Measurements from ENCODE around the gene SPAG4.

Gene SPAG4

DNA sequence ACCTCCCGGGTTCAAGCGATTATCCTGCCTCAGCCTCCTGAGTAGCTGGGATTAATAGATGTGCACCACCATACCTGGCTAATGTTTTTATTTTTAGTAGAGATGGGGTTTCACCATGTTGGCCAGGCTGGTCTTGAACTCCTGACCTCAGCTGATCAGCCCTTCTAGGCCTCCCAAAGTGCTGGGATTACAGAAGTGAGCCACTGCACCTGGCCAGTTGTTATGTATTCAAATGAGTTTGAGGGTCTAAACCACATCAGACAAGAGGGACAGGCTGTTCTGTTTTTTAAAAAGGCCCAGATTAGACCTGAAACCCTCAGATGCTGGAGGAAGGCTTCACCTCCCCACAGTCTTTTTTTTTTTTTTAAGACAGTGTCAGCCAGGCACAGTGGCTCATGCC is 4.1 kb upstream of the SPAG4 start:
- H3K36me3 ChIP-seq (ENCODE audit: control insufficient read depth, insufficient read depth, low read length): no peaks in the 10 kb centered on the region
- no peak overlapping the region for H3K4me3 ChIP-seq (ENCODE audit: low read depth, low read length)
- H3K9me3 ChIP-seq (ENCODE audit: control insufficient read depth, insufficient read depth, low read depth, low read length): no peaks in the 10 kb centered on the region
- no peak overlapping the region for H3K27ac ChIP-seq (ENCODE audit: low read depth, low read length)
- no peak overlapping the region for H3K9ac ChIP-seq (ENCODE audit: low read length)
- no peaks in the 10 kb centered on the region for H3K27me3 ChIP-seq (ENCODE audit: control insufficient read depth, insufficient read depth, low read length)
- H3K4me1 ChIP-seq (ENCODE audit: control insufficient read depth, insufficient read depth, low read length): no peaks in the 10 kb centered on the region

- Histone ChIP-seq H3K9ac (ENCODE audit: low read length) (peak overlapping the region; percentile 46), H3K36me3 (ENCODE audit: control insufficient read depth, insufficient read depth, low read length) (peaks cover 3% of the 10 kb centered on the region; the same call in 1 of the 2 replicates), H3K27me3 (ENCODE audit: control insufficient read depth, insufficient read depth, low read length) (peaks cover 11% of the 10 kb centered on the region), H3K27ac (ENCODE audit: low read depth, low read length) (no peak overlapping the region), H3K9me3 (ENCODE audit: control insufficient read depth, insufficient read depth, low read depth, low read length) (no peaks in the 10 kb centered on the region), H3K4me1 (ENCODE audit: control insufficient read depth, insufficient read depth, low read length) (peaks cover 17% of the 10 kb centered on the region), H3K4me3 (ENCODE audit: low read depth, low read length) (peak overlapping the region; percentile 70)
Observed at GRCh38 chr20:35616465-35617396, 1.1 kb downstream of the SPAG4 start.

DNA sequence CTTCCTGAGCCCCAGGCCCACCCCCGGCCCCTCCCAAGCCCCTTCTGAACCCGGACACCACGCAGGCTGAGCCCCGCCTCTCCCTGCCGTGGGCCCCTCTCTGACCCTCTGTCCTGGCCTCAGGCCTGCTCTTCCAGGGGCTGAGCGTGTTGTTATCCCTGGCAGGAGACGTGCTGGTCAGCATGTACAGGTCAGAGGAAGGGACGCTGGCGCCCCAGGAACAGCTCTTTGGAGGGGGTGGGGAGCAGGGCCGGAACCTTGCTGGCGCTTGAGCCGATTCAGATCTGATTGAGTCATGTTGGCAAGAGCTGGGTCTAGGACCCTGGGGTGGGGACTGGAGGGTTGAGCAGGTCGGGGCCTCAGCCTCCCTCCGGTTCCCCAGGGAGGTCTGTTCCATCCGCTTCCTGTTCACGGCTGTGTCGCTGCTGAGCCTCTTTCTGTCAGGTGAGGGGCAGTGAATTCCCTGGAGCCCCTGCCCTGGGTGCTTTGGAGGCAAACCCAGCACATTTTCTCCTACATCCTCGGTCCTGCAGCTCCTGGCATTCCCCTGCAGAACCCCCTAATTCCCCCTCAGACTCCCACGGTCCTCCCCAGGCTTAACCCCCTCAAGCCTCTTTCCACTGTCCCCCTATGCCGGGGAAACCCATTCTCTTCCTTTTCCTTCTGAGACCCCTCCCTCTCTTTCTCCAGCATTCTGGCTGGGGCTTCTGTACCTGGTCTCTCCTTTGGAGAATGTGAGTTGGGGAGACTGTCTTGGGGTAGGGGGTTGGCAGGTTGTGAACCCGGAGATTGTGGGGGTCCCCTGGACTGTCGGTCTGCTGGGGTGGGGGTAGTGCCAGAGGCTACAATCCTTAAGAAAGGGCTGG is 2.0 kb downstream of the SPAG4 start:
- no peak overlapping the region for H3K9ac ChIP-seq (ENCODE audit: low read length)
- no peak overlapping the region for H3K27ac ChIP-seq (ENCODE audit: low read depth, low read length)
- peaks cover 3% of the 10 kb centered on the region; the same call in 1 of the 2 replicates for H3K36me3 ChIP-seq (ENCODE audit: control insufficient read depth, insufficient read depth, low read length)
- H3K4me3 ChIP-seq (ENCODE audit: low read depth, low read length): peak overlapping the region; percentile 70
- no peaks in the 10 kb centered on the region for H3K9me3 ChIP-seq (ENCODE audit: control insufficient read depth, insufficient read depth, low read depth, low read length)
- peaks cover 11% of the 10 kb centered on the region for H3K27me3 ChIP-seq (ENCODE audit: control insufficient read depth, insufficient read depth, low read length)
- H3K4me1 ChIP-seq (ENCODE audit: control insufficient read depth, insufficient read depth, low read length): peaks cover 17% of the 10 kb centered on the region

DNA sequence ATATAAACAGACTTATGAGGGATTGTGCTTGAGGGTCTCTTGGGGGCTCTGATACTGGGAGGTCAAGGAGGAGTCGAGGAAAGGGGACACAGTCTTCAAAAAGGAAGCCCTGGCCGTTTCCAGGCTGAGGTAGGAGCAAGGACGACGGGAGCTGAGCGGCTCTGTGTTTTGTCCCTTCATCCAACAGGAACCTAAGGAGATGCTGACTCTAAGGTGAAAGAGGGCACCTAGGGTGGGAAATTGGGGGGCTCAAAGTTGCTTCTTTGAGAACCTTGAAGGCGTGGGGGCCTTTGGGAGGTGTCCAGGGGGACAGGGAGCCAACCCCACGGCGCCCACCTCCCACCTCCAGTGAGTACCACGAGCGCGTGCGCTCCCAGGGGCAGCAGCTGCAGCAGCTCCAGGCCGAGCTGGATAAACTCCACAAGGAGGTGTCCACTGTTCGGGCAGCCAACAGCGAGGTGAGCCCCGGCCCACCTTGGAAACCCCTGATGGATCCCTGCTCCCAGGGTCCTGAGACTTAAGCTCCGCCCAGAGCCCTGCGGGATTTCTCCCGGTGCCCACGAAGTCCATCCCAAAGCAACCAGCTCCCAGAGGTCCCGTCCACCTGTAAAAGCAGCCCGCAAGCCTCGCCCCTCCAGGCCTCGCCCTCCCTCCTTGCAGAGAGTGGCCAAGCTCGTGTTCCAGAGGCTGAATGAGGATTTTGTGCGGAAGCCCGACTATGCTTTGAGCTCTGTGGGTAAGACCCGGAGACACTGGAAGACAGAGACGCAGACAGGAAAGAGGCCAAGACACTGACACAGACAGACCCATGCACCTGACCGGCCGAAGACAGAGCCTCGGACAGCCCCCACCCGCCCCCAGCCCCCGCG is 2.9 kb downstream of the SPAG4 start:
- Histone ChIP-seq H3K36me3 (ENCODE audit: control insufficient read depth, insufficient read depth, low read length) (peaks cover 3% of the 10 kb centered on the region; the same call in 1 of the 2 replicates), H3K27ac (ENCODE audit: low read depth, low read length) (no peak overlapping the region), H3K9ac (ENCODE audit: low read length) (peak overlapping the region; percentile 2)

GRCh38 chr20:35619196-35620095 is 3.8 kb downstream of the SPAG4 start:
- Histone ChIP-seq H3K4me3 (ENCODE audit: low read depth, low read length) (peak overlapping the region; percentile 70), H3K27ac (ENCODE audit: low read depth, low read length) (no peak overlapping the region), H3K4me1 (ENCODE audit: control insufficient read depth, insufficient read depth, low read length) (peaks cover 17% of the 10 kb centered on the region), H3K9ac (ENCODE audit: low read length) (no peak overlapping the region), H3K36me3 (ENCODE audit: control insufficient read depth, insufficient read depth, low read length) (peaks cover 3% of the 10 kb centered on the region; the same call in 1 of the 2 replicates), H3K27me3 (ENCODE audit: control insufficient read depth, insufficient read depth, low read length) (peaks cover 11% of the 10 kb centered on the region), H3K9me3 (ENCODE audit: control insufficient read depth, insufficient read depth, low read depth, low read length) (no peaks in the 10 kb centered on the region)

More for the DNA sequence above, 2.9 kb downstream of the SPAG4 start:
- Histone ChIP-seq H3K27me3 (ENCODE audit: control insufficient read depth, insufficient read depth, low read length) (peaks cover 11% of the 10 kb centered on the region), H3K4me3 (ENCODE audit: low read depth, low read length) (peak overlapping the region; percentile 70), H3K9me3 (ENCODE audit: control insufficient read depth, insufficient read depth, low read depth, low read length) (no peaks in the 10 kb centered on the region), H3K4me1 (ENCODE audit: control insufficient read depth, insufficient read depth, low read length) (peaks cover 17% of the 10 kb centered on the region)

GRCh38 chr20:35620818-35621559 is 5.4 kb downstream of the SPAG4 start:
- Histone ChIP-seq H3K9ac (ENCODE audit: low read length) (no peak overlapping the region), H3K36me3 (ENCODE audit: control insufficient read depth, insufficient read depth, low read length) (peaks cover 14% of the 10 kb centered on the region), H3K9me3 (ENCODE audit: control insufficient read depth, insufficient read depth, low read depth, low read length) (no peaks in the 10 kb centered on the region), H3K27ac (ENCODE audit: low read depth, low read length) (no peak overlapping the region), H3K27me3 (ENCODE audit: control insufficient read depth, insufficient read depth, low read length) (peaks cover 11% of the 10 kb centered on the region), H3K4me3 (ENCODE audit: low read depth, low read length) (no peak overlapping the region), H3K4me1 (ENCODE audit: control insufficient read depth, insufficient read depth, low read length) (peaks cover 17% of the 10 kb centered on the region)

DNA sequence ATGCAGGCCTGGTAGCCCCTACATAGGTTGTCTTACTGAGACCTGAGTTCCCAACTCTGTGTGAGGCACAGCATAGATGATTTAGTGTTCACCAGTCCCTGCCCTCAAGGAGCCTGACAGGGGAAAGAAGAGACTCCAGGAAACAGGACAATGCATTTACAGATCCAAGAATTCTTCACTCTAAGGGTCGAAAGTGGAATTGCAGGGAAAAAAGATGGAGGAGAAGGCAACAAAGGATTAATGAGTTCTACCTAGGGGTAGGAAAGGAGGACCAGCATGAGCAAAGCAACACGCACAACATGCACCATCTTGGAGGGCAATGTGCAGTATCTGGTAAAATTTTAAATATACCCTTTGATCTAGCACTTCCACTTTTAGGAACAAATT is 5.9 kb downstream of the SPAG4 start:
- Histone ChIP-seq H3K27ac (ENCODE audit: low read depth, low read length) (no peak overlapping the region), H3K9me3 (ENCODE audit: control insufficient read depth, insufficient read depth, low read depth, low read length) (no peaks in the 10 kb centered on the region), H3K4me3 (ENCODE audit: low read depth, low read length) (no peak overlapping the region), H3K36me3 (ENCODE audit: control insufficient read depth, insufficient read depth, low read length) (peaks cover 20% of the 10 kb centered on the region), H3K4me1 (ENCODE audit: control insufficient read depth, insufficient read depth, low read length) (peaks cover 17% of the 10 kb centered on the region), H3K9ac (ENCODE audit: low read length) (no peak overlapping the region), H3K27me3 (ENCODE audit: control insufficient read depth, insufficient read depth, low read length) (peaks cover 11% of the 10 kb centered on the region)

DNA sequence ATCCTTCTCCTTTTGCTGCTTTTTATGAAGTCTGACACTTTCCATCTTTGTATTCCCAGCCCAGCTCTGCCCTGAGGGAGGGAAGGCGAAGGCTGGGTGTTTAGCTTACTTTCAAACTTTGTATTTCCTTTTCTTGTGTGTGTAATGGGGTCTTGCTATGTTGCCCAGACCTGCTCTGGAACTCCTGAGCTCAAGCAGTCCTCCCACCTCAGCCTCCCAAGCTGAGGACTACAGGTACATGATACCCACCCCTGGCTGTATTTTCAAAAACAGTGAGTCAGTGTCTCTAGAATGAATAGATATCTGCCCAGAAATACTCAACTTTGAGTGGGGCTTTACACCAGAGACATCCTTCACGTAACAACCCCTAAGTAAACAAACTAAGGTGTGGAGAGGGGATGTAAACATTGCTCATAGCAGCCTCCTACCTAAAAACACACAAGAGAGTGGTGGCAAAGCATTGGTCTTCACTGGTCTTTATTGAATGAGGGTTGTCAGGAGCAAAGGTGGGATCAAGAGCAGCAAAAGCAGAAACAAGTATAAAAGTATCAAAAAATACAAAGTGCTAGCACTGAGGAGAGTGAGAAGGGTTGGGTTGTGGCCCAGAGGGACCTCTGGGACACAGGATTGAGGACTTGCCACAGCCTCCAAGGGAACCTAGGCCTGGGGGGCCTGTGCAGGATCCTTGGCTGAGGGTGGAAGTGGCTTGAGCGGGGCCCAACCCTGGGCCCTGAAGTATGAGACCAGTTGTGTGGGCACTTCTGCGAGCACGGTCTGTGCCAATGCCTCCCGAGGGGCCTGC is 10.2 kb downstream of the SPAG4 start:
- Histone ChIP-seq H3K36me3 (ENCODE audit: control insufficient read depth, insufficient read depth, low read length) (peaks cover 57% of the 10 kb centered on the region), H3K4me1 (ENCODE audit: control insufficient read depth, insufficient read depth, low read length) (no peaks in the 10 kb centered on the region), H3K27ac (ENCODE audit: low read depth, low read length) (no peak overlapping the region), H3K27me3 (ENCODE audit: control insufficient read depth, insufficient read depth, low read length) (no peaks in the 10 kb centered on the region), H3K4me3 (ENCODE audit: low read depth, low read length) (no peak overlapping the region), H3K9ac (ENCODE audit: low read length) (no peak overlapping the region), H3K9me3 (ENCODE audit: control insufficient read depth, insufficient read depth, low read depth, low read length) (no peaks in the 10 kb centered on the region)

Data from HUES6 (cell line).